HepG2 (cell line): ENCODE data around the gene SPIB. TPM values are rescaled to one million over a fixed set of nuclear protein-coding genes. Genes with fewer than 3 reads are reported as not detected.

Source experiments
- ATF7-NPFF ChIP-seq: sonication (generic); formaldehyde crosslinking; IDR thresholded peaks from 2 replicates; pipeline ENCODE4 v1.8.1; 2023; ENCODE audit warnings: mild to moderate bottlenecking, low read depth, missing genetic modification reagents, moderate library complexity
- CSRNP1 ChIP-seq: sonication (generic); formaldehyde crosslinking; IDR thresholded peaks from 2 replicates; pipeline ENCODE4 v1.8.1; 2023; ENCODE audit warnings: mild to moderate bottlenecking, missing genetic modification reagents
- E2F1 ChIP-seq: sonication (generic); formaldehyde crosslinking; IDR thresholded peaks from 2 replicates; pipeline ENCODE4 v1.5.0; 2020; ENCODE audit warnings: missing genetic modification reagents
- KMT2A ChIP-seq: sonication (generic); formaldehyde crosslinking; IDR thresholded peaks from 2 replicates; pipeline ENCODE4 v1.4.0; 2020; ENCODE audit warnings: missing genetic modification reagents
- MAZ ChIP-seq, 2 experiments: sonication (generic) in 1 of 2; formaldehyde crosslinking in 1 of 2; IDR thresholded peaks; 2 replicates each; pipeline versions ENCODE4 v1.5.0 to v1.6.1; 2012 to 2020; ENCODE audit warnings: low read depth in 2 of 2, mild to moderate bottlenecking in 2 of 2, borderline replicate concordance in 1 of 2, improper control_type of control experiment in 1 of 2, low read length in 1 of 2, missing genetic modification reagents in 1 of 2, moderate library complexity in 1 of 2
- MIER3 ChIP-seq: IDR thresholded peaks from 2 replicates; pipeline ENCODE4 v1.6.1; 2016; ENCODE audit warnings: missing compliant biosample characterization, borderline replicate concordance
- MNT ChIP-seq: fragments of 450-650 bp; IDR thresholded peaks from 2 replicates; pipeline ENCODE4 v1.6.1; 2016
- TFDP1 ChIP-seq: IDR thresholded peaks from 2 replicates; pipeline ENCODE4 v1.6.1; 2016; ENCODE audit warnings: missing compliant biosample characterization, missing genetic modification reagents, borderline replicate concordance
- UBTF ChIP-seq: sonication (generic); formaldehyde crosslinking; IDR thresholded peaks from 2 replicates; pipeline ENCODE4 v1.4.0; 2020; ENCODE audit warnings: mild to moderate bottlenecking, missing genetic modification reagents
- WIZ ChIP-seq: sonication (generic); formaldehyde crosslinking; IDR thresholded peaks from 2 replicates; pipeline ENCODE4 v1.5.1; 2020; ENCODE audit warnings: mild to moderate bottlenecking, missing genetic modification reagents
- ZHX1 ChIP-seq: sonication (generic); formaldehyde crosslinking; IDR thresholded peaks from 2 replicates; pipeline ENCODE4 v1.8.1; 2022; ENCODE audit warnings: low read depth, mild to moderate bottlenecking, missing genetic modification reagents
- ZNF337 ChIP-seq: sonication (generic); formaldehyde crosslinking; IDR thresholded peaks from 2 replicates; pipeline ENCODE4 v1.5.1; 2020; ENCODE audit warnings: missing genetic modification reagents, low read depth, mild to moderate bottlenecking, borderline replicate concordance
- ZNF510 ChIP-seq: sonication (generic); formaldehyde crosslinking; IDR thresholded peaks from 2 replicates; pipeline ENCODE4 v1.4.0; 2020; ENCODE audit warnings: low read depth, mild to moderate bottlenecking, missing genetic modification reagents
- ZNF816 ChIP-seq: sonication (generic); formaldehyde crosslinking; IDR thresholded peaks from 2 replicates; pipeline ENCODE4 v1.8.0; 2022; ENCODE audit warnings: missing genetic modification reagents, mild to moderate bottlenecking, borderline replicate concordance
- ZSCAN25 ChIP-seq: sonication (generic); formaldehyde crosslinking; IDR thresholded peaks from 2 replicates; pipeline ENCODE4 v1.8.0; 2022; ENCODE audit warnings: mild to moderate bottlenecking, missing genetic modification reagents
- polyA plus RNA-seq, 8 experiments: library from polyadenylated mRNA; depleted of rRNA in 3 of 8; stranded (reverse) in 7 of 8; unstranded in 1 of 8; fragments of >200 nt; fragmentation: Illumina TruSeq in 4 of 8; extraction: Trizol in 4 of 8; gene quantifications; 2 replicates each; pipeline versions ENCODE4 v1.2.1 to v1.2.3, GENCODE V29; 2011 to 2016; ENCODE audit warnings: low read depth in 4 of 8, missing spikeins in 1 of 8, mixed read lengths in 1 of 8; ENCODE audit not compliant: insufficient read depth in 1 of 8
- total RNA-seq, 5 experiments: library from RNA; depleted of rRNA; stranded (reverse); fragments of >200 nt; fragmentation: Illumina TruSeq; extraction: Trizol; gene quantifications; 2 replicates each; pipeline ENCODE4 v1.2.3, GENCODE V29; 2016; ENCODE audit warnings: low read depth in 1 of 5

SPIB gene
- total and polyA plus RNA-seq, 2 of the 13 experiments (the other 11 are each of a cell fraction or from before 2014, with no cell fraction given): 0.04 TPM; not detected in 1

- TF ChIP-seq E2F1 (CRISPR knock-in tag) (peak; percentile 96), MIER3 (CRISPR knock-in tag) (0 out of 2 replicates have a peak, but pooled peaks have one; percentile 32), KMT2A (CRISPR knock-in tag) (no peak), WIZ (CRISPR knock-in tag) (no peak), ATF7-NPFF (peak; percentile 72), UBTF (CRISPR knock-in tag) (peak; percentile 23), TFDP1 (CRISPR knock-in tag) (peak; percentile 97), ZHX1 (CRISPR knock-in tag) (no peak; the same call in 1 of the 2 replicates), ZNF816 (CRISPR knock-in tag) (peak; percentile 91; the same call in 1 of the 2 replicates), MNT (peak; percentile 62), CSRNP1 (no peak), ZNF510 (CRISPR knock-in tag) (peak; percentile 72; the same call in 1 of the 2 replicates), ZSCAN25 (CRISPR knock-in tag) (peak; percentile 68; the same call in 1 of the 2 replicates), ZNF337 (CRISPR knock-in tag) (0 out of 2 replicates have a peak, but pooled peaks have one; percentile 74), MAZ (IDR thresholded peaks at IDR 0.05; ENCODE audit: borderline replicate concordance, low read depth, low read length) (peak; percentile 61; the same call in 1 of the 2 replicates), MAZ (CRISPR knock-in tag; IDR thresholded peaks at IDR 0.05; ENCODE audit: low read depth) (peak; percentile 70; the same call in 1 of the 2 replicates)
These were observed 34.7 kb upstream of the SPIB start, which contains the start of gene POLD1 (continued) for GRCh38 chr19:50383852-50384684.
